Stimulated activated CD4-positive, alpha-beta T cell treated with anti-CD3 and anti-CD28 coated beads, Interleukin-12 subunit alpha, Interleukin-12 subunit beta, amount 100 ng/mL, for 48 hours (primary cell): ENCODE data around the gene RIC3.
"Not testable (repeated sequence)": the region's sequence is repeated elsewhere in the genome, so short reads cannot be mapped to it uniquely, and the experiment has no call there.

ENCODE experiments used
- DNase-seq, 3 donors: peaks; one replicate each; pipeline ENCODE4 v3.0.0-alpha.2; 2020; ENCODE audit warnings: low read depth in 2 of 3, low spot score in 1 of 3

Gene RIC3

DNA sequence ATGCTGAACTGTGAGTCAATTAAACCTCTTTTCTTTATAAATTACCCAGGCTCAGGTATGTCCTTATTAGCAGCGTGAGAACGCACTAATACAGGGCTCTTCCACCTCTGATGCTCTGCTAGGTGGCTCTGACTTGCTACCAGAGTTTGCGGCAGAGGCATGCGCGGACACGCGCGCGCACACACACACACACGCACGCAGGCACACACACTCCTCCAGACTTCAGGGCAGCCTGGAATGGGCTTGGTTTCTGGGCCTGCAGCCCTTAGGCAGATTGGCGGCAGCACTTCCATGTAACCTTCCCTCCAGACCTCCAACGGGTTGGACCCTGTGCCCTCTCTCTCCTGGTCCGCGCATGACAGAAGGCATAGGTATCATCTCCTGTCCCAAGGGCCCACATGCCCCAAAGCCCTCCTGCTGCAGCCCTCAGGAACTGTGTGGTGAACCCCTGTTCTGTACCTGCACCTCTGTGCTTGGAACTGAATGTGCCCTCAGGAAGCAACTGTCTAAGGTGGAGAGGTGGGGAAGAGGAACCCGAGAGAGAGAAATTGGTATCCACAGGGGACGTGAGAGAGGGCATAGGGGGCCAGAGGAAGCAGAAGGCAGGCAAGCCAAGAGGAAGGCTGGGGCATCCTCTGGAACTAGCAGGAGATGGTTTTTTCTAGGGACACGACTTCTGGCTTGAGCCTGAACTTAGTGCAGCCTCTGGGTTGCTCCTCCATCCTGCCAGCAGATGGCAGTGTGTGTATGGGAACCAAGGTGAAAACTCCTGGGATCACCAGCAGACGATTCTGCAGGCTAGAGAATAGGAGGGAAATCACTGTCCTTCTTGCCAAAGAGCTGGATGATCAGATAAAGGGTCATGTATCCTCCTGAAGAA lies 23.4 kb upstream of the RIC3 start:
- peak; percentile 22 to 43 (median 42) for DNase-seq

DNA sequence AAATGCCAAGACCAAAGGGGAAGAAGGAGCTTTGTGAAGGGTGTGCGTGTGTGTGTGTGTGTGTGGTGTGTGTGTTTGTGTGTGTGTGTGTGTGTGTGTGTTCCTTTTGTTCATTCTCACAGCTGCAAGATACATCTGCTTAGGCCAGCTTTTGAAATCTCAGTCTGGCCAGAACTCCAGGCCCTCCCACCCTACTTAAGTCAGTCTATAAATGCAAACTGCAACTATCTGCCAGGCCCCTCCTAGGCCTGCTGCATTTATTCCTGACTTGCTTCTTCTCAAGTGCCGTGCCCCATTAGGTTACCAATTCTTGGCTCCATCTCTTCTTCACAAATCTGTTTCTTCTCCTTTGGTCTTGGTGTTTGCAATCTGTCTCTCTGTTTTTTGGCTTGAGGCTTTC lies 21.6 kb upstream of the RIC3 start:
- DNase-seq: no peak

DNA sequence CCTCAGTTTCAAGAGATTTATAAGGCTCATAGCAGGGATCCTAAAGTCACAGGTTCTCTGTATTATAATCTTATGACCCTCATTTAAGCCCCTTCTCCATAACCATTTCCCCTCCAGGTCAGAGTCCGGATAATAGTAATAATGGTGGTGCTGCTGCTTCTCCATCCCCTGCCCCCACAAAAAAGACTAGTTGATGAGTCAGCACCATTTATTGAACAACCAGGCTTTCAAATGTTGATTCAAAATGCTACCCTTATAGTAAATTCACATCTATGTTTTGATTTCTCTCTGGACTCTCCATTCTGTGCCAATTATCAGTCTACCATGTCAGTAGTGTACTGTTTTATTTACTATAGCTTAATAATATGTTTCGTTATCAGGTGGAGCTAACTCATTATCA lies 17.6 kb upstream of the RIC3 start:
- DNase-seq: no peak

DNA sequence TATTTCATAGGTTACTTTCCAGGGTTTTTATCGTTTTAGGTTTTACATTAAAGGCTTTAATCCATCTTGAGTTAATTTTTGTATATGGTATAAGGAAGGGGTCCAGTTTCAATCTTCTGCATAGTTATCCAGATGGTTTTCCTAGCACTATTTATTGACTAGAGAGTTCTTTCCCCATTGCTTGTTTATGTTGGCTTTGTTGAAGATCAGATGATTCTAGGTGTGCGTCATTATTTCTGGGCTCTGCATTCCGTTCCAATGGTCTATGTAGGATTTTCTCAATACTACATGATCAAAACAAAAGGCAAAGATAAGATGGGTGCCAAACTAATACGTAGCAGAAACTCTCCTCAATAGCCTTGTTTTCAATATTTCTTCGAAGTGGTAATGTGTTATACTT lies 14.3 kb upstream of the RIC3 start:
- DNase-seq: no peak

DNA sequence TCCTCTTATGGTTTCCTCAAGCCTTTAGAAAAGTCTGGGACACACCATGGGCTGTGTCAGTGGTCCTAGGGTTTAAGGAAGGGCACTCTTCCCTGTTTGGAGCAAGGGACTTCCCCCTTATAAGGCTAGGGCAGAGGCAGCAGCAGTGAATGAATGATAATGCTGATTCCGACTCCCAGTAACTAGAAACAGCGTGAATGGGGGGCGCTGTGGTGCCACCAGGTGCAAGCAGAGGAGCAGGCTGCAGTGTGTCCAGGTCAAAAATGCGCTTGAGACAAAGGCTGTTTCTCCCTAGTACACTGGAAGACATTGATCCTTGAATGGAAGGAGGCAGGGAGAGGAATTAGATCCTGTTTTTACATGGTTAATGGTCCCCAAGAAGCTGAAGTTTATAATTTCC lies 11.6 kb upstream of the RIC3 start:
- DNase-seq: no peak

DNA sequence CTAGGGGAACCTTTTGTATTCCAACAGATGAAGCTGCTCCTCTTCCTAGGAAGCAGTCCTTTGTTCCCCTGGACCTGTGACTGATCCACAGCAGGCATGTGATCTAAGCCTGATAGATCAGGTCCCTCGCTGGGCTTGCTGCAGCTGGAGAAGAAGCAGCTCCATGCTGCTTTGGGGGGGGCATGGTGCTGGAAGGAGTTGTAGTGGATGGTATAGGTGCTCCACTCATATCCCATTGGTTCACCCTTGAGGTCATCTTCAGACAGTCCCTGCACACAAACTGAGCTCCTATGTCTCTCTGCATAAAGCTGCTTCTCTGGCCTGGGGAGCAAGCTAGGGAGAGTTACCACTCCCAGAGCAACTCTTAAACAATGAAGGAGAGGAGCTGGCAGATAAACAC lies 9.5 kb upstream of the RIC3 start:
- no peak for DNase-seq

DNA sequence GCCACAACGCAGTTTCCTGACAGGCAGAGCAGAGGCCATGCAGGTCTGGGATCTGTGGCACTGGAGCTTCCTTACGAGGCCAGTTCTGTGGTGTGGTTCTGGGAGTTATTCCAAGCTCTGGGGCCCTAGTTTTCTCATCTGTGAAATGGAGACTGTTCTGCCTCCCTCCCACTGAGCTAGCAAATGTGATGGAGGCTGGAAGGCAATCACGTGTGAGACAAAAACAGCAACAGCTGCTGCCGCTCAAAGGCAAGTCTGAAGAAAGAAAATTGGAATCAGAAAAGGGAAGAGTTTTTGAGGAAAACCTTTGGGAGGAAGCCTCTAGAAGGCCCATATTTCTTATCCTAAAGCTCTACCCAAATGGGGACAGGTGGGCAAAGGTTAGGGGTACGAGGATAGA lies 8.3 kb upstream of the RIC3 start:
- DNase-seq: no peak

DNA sequence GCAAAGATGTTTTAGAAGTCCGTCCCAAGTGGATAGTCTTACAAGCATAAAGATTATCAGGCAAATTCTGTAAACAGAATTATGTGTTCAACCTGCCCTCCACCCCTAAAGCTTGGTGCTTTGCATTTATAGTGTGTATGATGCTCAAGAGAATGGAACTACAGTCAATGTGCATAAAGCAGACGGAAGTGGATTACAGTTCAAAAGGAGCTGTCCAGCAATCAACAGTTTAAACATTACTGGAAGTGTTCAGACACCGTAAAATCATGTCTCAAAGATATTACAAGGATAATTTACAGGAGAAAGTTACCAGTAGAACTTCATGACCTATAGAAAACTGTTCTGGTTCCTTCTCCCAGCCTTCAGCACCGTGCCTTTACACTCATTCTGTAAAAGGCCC lies 1.0 kb downstream of the RIC3 start:
- no peak for DNase-seq

DNA sequence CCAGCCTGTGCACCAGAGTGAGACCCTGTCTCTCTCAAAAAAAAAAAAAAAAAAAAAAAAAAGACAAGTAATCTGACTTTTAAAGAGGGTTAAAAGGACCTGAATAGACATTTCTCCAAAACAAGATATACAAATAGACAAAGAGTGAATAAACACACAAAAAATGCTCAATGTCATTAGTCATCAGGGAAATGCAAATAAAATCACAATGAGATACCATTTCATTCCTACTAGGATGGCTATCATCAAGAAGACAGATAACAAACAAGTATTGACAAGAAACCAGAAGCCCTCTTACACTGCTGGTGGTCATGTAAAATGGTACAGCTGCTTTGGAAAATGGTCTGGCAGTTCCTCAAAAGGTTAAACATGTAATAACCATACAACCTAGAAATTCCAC lies 4.1 kb downstream of the RIC3 start:
- no peak for DNase-seq

DNA sequence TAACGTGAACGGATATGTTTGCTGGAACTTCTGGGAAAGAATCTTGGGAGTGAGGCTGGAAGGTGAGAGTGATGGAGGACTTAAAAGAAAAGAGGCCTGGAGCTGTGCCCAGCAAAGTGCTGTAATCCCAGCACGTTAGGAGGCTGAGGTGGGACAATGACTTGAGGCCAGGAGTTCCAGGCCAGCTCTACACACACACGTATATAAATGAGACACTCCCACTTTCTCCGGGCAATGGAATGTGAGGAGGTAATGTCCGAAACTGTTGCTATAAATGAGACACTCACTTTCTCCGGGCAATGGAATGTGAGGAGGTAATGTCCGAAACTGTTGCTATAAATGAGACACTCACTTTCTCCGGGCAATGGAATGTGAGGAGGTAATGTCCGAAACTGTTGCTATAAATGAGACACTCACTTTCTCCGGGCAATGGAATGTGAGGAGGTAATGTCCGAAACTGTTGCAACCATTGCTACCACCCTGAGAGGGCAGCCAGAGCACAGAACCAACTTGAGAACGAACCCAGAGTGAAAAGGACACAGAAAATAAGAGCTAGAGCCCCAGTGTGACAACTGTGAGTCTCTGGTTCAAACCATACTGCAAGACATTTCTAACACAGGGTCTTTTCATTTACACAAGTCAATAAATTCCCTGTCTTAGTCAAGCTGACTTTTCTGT lies 7.1 kb downstream of the RIC3 start:
- not testable (repeated sequence) for DNase-seq

DNA sequence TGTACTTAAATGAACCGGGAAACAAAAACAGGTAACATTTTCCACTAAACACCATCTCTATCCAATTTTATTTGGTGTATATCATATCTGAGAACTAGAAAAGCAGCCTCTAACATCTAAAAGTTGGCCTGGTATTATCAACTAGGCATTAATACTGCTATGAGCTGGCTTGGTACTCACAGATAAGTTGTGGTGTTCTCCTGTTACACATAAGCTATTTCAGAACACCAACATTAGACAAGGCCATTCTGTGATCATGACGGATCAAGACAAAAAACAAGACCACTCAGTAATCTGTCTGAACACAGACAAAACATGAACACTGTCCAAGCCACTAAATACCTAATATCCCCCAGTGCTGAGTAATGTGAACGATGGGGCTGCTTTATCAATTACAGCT lies 11.9 kb downstream of the RIC3 start:
- no peak for DNase-seq

DNA sequence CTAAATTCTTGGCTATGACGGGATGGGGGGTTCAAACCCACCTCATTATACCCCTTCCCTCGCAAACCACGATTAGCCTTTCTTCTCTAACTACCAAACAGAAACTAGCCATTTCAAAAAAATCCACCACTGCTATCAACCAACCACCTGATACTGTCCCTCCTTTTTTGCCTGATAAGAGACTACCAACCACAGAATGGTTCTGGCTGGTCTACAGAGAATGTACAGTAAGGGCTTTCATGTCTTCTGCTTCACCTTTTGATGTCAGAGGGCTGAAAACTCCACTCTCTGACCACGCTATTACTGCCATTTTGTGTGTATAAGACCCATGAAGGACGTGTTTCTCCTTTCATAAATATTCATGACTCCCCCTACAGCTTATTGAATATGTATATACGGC lies 19.1 kb downstream of the RIC3 start:
- no peak for DNase-seq

DNA sequence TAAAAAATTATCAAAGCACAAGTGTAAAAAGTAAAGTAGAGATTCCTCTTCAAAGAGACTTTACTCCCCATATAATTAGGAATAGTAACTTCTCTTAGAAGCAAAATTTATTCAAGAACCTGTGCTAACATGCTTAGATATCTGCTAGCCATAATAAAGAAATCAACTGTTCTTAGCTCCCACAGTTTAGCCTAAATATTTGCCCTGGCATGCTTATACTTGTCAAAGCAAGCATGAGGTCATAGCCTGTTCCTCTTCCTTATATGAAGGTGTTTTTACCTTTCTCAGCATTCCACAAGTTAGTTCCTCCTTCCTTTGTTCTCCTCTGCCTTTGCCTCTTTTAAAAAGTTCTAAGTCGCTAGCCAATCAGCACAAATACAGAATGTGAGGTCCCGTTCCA lies 30.3 kb downstream of the RIC3 start:
- no peak for DNase-seq

DNA sequence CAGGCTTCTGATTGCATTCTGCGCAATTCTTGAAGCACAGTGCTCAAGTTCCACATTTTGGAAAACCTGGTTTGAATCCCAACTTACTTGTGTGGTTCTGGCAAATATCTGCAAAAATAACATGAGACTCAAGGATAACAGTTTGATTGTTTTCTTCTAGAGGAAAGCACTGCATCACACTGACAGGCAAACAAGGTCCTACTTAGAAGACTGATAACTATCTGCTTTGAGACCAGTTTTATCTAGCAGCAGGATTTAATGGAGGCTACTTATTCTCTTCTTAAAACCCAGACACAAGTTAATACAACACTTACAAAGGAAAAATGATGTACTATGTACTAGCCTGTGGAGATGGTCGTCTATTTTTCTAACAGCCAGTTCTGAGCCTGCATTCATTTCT lies 41.4 kb downstream of the RIC3 start:
- DNase-seq: no peak

DNA sequence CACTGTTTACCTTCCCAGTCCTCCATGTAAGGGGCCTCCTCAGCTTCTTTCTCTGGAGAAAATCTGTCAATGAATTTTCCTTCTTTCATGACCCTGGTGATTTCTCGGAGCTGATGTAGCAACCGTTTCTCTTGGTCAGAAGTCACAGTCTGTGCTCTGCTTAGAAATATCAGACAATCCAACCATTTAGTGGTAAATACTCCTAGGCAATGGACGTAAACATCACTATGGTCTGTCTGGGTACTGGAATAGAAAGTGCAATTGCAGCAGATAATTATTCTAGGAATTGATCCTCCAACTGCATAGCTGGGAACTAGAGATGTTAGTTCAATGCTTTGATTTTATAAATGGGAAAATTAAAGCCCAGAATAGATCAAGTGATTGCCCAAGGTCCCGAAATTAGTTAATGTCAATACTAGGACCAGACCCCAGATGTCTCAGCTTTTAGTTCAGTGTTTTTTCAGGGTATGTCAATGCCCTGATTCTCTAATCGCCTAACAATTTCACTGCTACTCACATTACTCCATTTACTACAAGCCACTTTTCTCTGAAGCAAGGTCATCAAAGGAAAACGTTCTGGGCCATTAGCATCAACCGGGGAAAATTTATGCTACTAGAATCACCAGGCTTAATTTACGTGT lies 42.1 kb downstream of the RIC3 start:
- DNase-seq: no peak

DNA sequence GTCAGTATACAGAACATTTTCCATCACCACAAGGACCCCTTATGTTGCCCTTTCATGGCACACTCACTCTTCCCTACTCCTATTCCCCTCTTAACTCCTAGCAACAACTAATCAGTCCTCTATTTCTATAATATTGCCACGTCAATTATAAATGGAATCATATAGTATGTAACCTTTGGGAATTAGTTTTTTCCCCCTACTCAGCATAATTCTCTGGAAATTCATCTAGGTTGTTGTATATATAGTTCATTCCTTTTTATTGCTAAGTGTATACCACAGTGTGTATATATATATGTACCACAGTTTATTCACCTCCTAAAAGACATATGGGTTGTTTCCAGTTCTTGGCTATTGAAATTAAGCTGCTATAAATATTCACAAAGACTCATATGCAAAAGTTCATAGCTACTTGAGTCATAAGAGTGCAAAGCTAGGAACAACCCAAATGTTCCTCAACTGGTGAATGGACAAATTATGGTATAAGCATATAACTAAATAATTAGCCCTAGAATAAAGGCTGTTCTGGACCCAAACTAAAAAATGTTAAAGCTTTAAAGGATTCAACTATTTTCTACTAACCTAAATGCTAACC lies 46.6 kb downstream of the RIC3 start:
- no peak for DNase-seq

DNA sequence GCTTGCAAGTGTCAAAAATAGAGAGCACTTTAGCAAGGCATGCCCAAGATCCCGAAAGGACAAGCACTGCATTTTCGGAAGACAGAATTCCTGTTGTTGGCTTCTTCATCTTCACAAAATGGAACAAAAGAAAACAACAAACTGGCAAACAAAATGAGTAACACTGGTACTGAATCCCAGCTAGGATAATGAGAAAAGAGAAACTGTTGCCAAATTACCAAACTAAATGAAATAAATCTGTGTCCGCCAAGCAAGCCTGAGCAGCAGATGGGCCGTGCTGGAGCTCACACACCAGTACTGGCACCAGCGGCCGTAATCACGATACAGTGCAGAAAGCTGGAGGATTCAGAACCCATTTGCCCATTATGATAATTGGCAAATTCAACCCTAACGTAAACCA lies 57.2 kb downstream of the RIC3 start:
- DNase-seq: no peak

DNA sequence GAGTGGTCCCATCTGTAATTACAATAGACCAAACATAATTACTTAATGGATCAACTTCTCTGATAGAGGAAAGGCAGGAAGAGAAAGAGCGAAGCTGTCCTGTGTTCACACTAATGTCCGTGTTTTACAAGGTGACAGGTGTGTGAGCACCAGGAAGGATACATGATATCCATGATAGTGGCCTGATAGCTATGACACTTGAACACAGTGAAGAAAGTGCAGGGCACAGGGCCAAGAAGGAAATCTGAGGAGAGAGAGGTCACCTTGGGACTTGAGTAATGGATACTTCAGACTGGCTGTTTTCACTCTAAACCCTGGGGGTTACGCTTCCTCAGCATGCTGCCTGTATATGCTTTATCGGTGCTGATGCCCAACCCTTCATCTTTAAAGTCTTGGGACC lies 58.4 kb downstream of the RIC3 start:
- DNase-seq: no peak

DNA sequence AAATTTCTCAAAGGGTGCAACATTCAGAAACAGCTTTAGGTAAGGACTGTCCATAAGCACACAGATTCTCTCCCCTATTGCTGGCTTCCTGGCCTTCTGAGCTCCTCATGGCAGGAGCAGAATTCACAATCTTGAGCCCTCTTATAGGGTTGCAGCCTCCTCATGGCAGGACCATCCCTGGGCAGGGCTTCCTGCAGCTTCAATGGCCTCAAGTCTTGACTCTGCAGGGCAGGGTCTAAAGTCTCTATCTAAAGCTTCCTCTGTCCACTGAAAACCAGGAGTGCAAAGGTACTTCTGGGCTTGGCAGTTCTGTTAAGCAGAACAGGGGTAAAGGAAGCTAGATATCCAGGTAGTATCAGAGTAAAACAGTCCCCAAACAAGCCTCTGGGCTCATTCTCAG lies 59.1 kb downstream of the RIC3 start:
- no peak for DNase-seq

DNA sequence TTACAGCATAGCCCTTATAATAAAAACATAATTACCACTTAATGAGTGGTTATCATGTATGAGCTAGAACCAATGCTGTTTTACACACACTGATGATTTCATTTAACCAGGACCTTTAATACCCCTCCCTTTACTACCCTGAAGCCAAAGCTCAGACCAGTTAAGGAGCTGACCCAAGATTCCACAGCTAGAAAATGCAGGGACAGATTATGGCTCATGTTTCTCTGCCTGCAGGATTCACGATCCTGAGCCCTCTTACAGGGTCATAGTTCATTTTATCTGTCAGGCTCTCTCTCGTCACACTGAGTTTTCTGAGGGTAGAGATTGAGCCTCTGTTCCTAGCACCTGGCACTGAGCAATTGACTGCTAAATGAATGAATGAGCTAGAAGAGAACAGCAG lies 60.4 kb downstream of the RIC3 start:
- DNase-seq: no peak

DNA sequence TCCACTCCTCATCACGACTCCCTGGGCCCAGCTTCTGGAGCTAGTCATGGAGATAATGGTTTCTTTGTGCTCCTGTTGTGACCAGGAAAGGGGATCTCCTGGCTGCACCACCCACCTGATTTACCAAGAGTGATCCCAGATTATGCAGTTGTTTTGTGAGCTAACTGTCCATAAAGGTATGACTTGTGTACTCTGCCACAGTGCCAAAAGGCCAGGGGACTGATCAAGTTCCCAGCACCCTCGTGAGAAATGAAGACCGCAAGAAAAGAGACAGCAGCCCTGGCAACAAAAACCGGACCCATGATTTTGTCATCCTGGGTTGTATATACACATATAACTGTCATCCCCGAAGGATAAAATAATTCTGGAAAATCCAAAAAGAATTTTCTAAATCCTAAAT lies 61.2 kb downstream of the RIC3 start:
- DNase-seq: no peak

DNA sequence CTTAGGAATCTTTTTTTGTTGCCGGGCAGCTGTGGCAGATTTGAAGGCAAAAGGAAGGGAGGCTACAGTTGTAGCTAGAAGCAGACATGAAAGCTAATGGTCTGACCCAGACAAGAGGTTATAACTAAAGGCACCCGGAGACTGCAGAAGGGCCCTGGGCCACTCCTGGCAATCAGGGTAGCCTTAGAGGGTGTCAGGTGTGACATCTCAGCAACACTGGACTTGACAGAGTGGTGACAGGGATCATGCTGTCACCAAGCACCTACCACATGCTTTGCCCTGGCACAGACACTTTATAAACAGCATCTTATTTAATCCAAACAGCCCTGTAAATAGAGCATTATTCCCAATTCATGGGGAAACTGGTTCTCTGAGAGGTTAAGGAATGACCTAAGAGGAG lies 62.1 kb downstream of the RIC3 start:
- DNase-seq: no peak
